Measurements from ENCODE around the gene MTMR4.
A peak's percentile ranks its signal among the peaks of the same experiment; 100 is the strongest.

Gene MTMR4

DNA sequence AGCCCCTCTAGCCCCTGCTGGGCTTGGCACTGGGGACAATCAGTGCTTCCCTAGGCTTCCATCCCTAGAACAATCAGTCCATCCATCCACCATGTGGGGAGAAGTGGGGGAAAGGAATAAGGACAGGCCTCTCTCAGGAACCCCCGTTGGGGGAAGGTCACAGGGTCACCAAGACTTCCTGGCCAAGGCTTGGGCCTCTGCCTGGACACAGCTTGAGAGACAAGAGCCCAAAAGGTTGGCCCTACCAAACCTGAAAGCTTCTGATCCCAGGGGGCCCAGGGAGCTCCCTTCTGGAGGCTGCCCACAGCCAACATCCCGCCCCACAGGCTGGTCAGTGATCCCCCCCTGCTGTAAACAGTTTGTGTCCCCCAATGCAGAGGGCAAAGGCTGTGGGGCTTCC is 16.2 kb upstream of the MTMR4 start:
- ChIA-PET POLR2A (interaction anchor here (1.9 kb wide), 1 partner anchor 101 kb away, joined by 8 read pairs; no protein-coding TSS in a partner anchor), CTCF (interaction anchor here (4.0 kb wide), 1 partner anchor 11 kb away, joined by 20 read pairs; no protein-coding TSS in a partner anchor)
- TF ChIP-seq CTCF (IDR thresholded peaks at IDR 0.05; ENCODE audit: insufficient read depth, low read length, missing control alignments) = no peak
- H3K4me3 ChIP-seq (ENCODE audit: low read depth, low read length) = no peak overlapping the region
- no peak for DNase-seq (ENCODE audit: low read depth, low spot score)

- POLR2A ChIA-PET = interaction anchor here (1.9 kb wide), 1 partner anchor 102 kb away, joined by 8 read pairs; no protein-coding TSS in a partner anchor
These were observed 14.8 kb upstream of the MTMR4 start for GRCh38 chr17:58529275-58529674.

DNA sequence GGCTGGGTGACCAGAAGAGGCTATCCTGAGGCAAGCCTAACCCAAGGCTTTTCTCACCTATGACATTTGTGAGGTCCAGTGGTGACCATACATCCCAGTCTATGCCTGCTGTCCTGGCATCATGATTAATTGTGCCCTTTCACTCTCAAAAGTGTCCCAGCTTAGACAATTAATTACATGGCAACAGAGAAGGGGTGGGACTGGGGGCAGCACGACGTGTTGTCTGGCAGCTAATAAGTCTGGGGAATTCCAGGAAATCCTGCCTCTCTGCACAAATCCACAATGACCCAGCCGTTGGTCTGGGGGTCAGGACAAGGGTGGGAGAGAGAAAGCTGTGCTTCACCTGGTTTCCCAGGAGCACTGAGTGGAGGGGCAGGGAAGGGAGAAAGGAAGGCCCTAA is 14.0 kb upstream of the MTMR4 start:
- TF ChIP-seq CTCF (IDR thresholded peaks at IDR 0.05; ENCODE audit: insufficient read depth, low read length, missing control alignments) = no peak
- CTCF ChIA-PET = interaction anchor here (1.5 to 4.0 kb wide), 5 partner anchors 8 to 60 kb away, joined by 5 to 20 read pairs (median 5); no protein-coding TSS in a partner anchor
- POLR2A ChIA-PET = interaction anchor here (1.5 kb wide), 1 partner anchor 103 kb away, joined by 8 read pairs; no protein-coding TSS in a partner anchor
- H3K4me3 ChIP-seq (ENCODE audit: low read depth, low read length) = no peak overlapping the region
- no peak for DNase-seq (ENCODE audit: low read depth, low spot score)

More at GRCh38 chr17:58529275-58529674, 14.8 kb upstream of the MTMR4 start:
- no peak overlapping the region for H3K4me3 ChIP-seq (ENCODE audit: low read depth, low read length)
- CTCF ChIA-PET = interaction anchor here (1.7 to 4.0 kb wide), 3 partner anchors 10 to 59 kb away, joined by 5 to 20 read pairs (median 5); no protein-coding TSS in a partner anchor
- no peak for DNase-seq (ENCODE audit: low read depth, low spot score)
- no peak for TF ChIP-seq CTCF (IDR thresholded peaks at IDR 0.05; ENCODE audit: insufficient read depth, low read length, missing control alignments)

DNA sequence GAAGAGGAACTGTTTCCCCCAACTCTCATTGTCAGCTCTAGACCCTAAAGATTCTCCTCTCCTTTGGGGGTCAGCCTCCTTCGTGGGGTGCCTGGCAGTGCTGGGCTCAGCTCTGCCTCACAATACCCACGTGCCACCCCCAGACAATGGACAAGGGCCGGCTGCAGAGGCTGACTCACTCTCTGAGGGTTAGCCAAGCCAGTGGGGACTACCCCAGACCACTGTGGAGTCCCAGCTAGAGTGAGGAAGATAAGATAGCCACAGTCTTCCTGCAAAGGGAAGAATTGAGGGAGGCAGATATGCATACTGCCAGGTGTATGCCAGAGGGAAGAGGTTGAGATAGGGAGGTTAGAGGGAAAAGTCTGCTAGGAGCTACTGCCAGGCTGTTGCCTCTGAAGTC is 13.5 kb upstream of the MTMR4 start:
- no peak for TF ChIP-seq CTCF (IDR thresholded peaks at IDR 0.05; ENCODE audit: insufficient read depth, low read length, missing control alignments)
- DNase-seq (ENCODE audit: low read depth, low spot score) = no peak
- H3K4me3 ChIP-seq (ENCODE audit: low read depth, low read length) = no peak overlapping the region
- CTCF ChIA-PET = interaction anchor here (1.5 to 4.0 kb wide), 5 partner anchors 8 to 61 kb away, joined by 5 to 20 read pairs (median 5); no protein-coding TSS in a partner anchor
- POLR2A ChIA-PET = interaction anchor here (1.5 kb wide), 1 partner anchor 104 kb away, joined by 8 read pairs; no protein-coding TSS in a partner anchor

DNA sequence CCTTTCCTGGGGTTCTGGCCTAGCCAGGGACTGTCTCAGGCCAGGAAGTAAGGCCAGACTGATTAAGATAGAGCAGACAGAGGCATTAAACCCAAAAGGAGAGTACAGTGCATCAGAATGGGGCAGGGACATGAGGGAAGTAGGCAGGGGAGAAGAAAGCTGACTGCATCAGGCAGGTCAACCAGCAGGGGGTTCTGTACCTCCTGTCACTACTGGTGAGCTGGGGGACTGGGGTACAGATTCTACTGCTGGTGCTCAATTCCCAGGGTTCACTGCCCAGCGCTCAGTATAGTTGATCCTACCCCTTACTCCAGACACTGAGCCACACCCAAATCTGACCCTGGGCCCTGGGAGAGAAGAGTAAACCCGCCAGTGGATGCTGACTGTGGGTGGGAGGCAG is 12.9 kb upstream of the MTMR4 start:
- peak; percentile 6 for TF ChIP-seq CTCF (IDR thresholded peaks at IDR 0.05; ENCODE audit: insufficient read depth, low read length, missing control alignments)
- no peak for DNase-seq (ENCODE audit: low read depth, low spot score)
- no peak overlapping the region for H3K4me3 ChIP-seq (ENCODE audit: low read depth, low read length)
- ChIA-PET POLR2A (interaction anchor here (1.5 kb wide), 1 partner anchor 104 kb away, joined by 8 read pairs; no protein-coding TSS in a partner anchor), CTCF (interaction anchor here (1.5 to 4.0 kb wide), 4 partner anchors 8 to 59 kb away, joined by 5 to 20 read pairs (median 5); no protein-coding TSS in a partner anchor)

DNA sequence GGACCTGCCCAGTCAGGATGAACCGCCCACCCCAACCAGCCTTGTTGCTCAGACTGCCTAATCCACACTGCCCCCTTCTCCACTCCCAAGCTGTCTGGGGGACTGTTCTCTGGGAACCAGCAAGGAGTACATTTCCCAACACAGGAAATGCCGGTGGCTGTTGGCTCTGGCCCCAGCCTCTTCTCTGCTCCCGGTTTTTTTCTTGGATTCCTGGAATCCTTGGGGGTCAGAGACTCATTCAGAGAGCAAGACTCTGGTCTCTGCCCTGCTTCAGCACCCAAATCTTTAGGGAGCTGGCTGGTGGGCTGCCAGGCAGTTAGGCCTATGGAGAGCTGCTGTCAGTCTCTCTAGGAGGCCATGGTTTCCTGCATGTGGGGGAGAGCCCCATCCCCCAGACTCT is 10.8 kb upstream of the MTMR4 start:
- ChIA-PET CTCF (interaction anchor here (1.2 to 2.0 kb wide), 2 partner anchors 16 to 118 kb away, joined by 4 read pairs; no protein-coding TSS in a partner anchor), POLR2A (interaction anchor here (1.7 kb wide), 1 partner anchor 106 kb away, joined by 9 read pairs; no protein-coding TSS in a partner anchor)
- DNase-seq (ENCODE audit: low read depth, low spot score) = peak; percentile 76

More for the DNA sequence above, 10.8 kb upstream of the MTMR4 start:
- TF ChIP-seq CTCF (IDR thresholded peaks at IDR 0.05; ENCODE audit: insufficient read depth, low read length, missing control alignments) = no peak
- H3K4me3 ChIP-seq (ENCODE audit: low read depth, low read length) = no peak overlapping the region; the same call in 1 of the 2 replicates
